Activated T-helper 9 cell treated with anti-CD3 and anti-CD28 coated beads, Interleukin-2, amount 50 U/mL, for 16 hours (primary cell): ENCODE measurements around the gene ALK.

Experiments
- DNase-seq: peaks from one replicate; pipeline ENCODE4 v3.0.0-alpha.2; 2020; ENCODE audit warnings: low read depth

Gene ALK

DNA sequence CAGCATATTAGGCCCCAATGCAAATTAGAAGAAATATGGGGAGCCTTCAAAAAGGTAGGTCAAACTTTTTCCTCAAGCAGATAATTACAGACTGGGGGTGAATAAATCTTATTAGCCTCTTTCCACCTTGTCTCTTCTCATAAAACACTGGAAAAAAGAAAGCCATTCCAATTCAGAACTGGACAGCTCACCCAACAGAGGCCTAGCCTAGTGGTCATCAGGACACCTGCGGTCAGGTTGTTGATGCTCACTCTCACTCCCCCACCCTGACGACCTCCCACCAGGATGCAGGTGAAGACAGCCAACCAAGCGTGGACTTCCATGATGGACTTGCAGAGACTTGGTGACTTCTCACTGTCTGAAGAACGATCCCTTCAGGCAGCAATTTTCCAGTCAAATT lies 207.1 kb downstream of the ALK start:
- DNase-seq, result no peak

DNA sequence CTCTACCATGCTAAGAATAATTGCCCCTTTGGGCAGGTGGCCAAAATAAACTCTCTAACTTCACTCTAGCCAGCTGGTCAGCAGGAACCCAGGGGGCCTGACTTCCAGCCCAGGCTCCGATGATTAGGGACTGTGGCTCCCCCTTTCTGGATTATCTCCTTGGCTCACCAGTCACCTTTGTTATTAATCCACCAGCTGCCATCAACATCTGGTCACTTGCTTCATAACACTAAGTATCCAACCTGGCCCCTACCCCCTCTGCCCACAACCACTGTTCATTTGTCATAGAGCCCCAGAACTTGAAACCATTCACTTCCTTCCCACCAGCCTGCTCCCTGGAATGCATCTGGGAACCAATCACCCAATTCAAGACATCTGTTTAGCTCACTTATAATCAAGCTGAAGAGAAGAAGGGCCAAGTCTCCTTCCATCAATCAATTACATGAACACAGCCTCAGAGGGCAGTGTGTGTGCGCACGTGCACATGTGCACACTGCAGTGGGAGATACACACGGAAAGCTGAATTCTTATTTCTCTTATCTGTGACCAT lies 215.1 kb downstream of the ALK start:
- no peak for DNase-seq

DNA sequence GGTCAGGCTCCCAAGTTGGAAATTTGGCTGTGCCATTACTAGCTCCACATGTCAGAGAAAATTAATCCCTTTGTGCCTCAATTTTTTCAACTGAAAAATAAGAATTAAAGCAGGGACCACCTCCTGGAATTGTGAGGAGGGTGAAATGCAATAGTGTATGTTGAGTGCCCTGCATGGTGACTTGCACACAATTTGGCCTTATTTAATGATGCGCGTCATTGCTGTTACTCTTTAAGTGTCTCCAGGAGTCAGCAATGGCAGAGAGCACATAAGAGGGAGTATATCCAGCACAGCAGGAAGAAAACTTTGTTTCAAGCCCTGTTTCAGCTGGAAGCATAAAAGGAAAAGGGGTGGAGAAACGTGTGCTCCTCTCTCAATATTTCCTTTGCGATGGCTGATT lies 215.8 kb downstream of the ALK start:
- DNase-seq, result no peak

DNA sequence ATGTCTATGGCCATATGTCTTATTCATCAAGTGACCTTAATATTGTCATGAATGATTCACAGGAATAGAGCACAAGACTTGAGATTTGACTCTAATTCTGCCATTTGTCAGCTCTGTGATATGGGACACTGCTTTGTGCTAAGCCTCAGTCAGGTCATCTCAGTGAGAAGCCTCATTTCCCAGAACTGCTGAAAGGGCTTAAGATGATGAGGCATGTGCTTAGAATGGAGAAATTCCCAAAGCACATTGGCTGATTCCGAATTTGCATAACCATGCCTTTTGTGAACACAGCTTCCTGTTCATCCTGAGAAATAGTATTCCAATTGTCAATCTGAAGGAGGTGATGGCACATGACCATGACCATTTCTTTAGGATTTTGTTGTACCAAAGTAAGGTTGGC lies 218.1 kb downstream of the ALK start:
- DNase-seq, result no peak

DNA sequence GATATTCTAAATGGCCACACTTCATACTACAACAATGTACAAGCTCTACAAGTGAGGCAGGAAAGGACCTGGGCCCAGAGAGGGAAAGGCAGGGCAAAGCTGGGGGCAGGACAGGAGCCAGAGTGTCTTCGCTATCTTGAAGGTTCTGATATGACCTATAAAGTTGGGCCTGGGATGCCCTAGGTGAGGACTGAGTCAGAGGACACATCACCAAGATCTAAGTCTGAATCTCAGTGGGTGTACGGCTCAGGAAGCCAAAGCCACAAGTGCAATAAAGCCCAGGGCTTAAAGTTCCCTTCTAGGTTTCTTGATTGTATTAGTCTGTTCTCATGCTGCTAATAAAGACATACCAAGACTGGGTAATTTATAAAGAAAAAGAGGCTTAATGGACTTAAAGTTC lies 219.1 kb downstream of the ALK start:
- DNase-seq, result no peak

DNA sequence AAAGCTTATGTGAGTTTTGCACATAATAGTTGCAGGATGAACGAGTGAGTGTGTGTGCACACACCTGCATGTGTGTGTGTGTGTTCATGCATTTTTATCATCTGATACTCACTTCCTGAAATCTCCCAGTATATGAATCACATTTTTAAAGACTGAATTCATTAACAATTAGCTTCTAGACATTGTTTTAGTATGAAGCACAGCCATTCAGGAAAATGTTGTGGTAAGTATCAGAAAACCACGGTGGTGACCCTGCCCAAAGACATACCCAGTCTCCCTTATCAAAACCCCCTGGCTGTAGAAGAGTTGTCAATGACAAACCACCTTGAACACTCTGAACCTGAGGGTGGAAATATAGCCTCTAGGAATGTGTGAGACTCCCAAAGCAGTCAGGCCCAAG lies 220.8 kb downstream of the ALK start:
- no peak for DNase-seq

DNA sequence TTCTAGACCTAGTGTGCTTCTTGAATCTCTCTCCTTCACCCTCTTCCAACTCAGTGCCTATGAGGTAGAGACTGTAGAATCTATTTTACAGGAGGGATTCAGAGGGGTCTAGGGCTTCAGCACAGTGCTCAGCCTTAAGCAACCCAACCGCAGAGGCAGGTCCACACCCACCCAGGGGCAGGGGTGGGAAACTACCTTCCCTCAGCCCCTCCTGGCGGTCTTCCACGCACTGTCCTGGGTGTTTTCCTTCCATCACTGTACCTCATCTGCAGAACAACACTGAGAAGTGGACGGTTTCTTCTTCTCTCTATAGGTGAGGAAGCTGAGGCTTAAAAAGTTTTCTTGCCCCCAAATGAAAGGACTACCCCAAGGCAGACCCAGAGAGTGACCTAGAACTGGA lies 222.3 kb downstream of the ALK start:
- no peak for DNase-seq

DNA sequence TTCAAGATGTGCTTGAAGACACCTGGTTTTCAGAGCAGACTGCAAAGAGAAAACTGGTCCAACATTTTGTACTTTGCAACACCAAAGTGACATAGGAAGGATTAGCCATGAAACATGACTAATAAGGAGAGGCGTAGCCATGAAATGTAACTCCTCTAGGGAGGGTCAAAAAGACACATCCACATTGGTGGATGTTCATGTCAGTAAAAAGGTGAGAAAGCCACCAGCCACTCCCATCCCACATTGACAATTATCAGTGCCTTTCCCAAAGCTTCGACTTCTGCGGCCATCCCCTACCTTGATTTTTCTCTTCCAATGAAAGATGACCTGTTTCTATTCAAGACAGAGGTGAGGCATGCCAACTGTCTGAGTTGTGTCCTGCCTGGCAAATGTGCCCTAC lies 223.2 kb downstream of the ALK start:
- DNase-seq, result no peak

DNA sequence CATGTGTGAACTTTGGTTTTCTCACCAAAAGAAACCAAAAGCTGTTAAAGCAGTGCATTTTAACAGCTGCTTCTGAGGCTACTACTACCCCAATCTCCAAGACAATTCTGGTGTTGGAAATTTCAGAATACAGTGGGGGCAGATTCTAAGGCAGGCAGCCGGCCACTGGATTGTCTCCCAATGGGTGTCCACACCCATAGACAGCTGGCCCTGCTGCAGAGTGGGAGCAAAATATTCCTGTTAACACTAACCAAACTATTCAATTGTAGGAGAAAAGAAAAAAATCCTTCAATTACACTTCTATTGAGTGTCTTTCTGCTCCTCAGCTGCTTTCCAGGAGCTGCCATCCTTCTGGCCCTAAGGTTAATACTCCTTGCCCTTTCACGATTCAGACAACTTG lies 223.7 kb downstream of the ALK start:
- no peak for DNase-seq

DNA sequence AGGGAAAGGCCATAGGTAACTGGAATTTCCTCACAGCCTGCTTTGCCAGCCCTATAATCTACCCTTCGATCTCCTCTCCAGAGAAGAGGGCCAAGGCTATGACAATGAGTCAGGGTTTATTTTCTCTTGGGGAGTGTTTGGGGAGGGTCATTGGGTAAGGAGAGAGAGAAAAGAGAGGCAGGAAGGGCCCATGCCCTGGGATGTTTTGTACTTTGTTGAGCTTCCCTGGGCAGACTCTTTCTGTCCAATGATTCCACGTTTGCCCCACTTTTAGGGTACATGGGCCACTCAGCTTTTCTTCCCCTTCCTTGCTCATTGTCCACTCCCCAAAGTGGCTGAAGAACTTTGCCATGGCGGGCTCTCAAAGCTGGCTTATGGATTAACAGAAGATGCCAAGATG lies 224.2 kb downstream of the ALK start:
- DNase-seq, result no peak

DNA sequence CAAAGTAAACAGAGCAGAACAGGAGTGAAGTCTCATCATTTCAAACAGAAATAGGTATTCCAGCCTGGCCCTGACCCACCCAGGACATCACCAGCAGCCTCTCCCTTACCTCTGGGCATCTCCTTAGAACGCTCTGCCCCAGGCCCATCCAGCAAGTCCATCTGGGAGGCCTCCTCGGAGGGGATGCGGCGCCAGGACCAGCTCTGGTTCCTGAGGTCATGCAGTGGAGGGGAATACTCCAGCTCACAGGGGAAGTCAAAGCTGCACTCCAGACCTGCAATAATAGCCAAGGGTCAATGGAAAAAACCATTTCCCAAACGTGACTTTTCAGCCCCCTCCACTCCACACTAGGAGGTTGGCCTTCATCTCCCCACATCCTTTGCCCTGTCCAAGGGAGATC lies 226.6 kb downstream of the ALK start:
- DNase-seq, result no peak

DNA sequence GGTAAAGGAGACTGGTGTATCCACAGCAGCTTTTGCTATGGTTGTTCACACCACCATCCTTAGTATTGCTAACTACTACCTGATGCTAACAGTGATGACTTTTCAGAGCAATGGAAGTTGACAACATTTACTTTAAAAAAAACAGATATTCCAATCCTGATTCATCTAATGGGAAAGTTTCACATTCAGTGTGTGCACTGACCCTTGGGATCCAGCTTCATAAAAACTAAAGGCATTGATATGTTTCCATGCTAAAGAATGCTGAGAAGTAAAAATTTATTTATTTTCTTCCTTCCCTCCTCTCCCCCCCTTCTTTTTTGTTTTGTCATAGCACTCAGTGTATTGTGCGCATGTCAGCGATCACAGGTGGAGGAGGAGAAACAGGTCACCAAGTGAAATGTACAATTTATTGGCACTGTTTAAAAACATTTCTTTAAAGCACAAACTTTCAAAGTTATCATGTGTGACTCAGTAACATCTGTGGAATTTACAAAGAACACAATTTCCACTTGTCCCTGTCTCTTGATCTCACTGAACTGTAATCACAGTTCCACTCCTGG lies 229.9 kb downstream of the ALK start:
- no peak for DNase-seq

DNA sequence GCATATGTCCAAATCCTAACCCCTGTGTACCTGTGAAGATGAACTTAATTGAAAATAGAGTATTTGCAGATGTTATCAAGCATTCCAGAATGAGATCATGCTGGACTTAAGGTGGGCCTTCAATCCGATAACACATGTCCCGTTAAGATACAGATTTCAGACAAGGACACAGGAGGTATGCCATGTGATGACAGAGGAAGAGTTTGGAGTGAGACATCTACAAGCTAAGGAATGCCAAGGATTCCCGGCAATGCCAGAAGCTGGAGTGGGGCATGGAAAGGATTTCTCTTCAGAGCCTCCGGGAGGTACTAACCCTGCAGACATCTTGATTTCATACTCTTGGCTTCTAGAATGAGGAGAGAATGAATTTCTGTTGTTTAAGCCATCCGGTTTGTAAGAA lies 231.7 kb downstream of the ALK start:
- DNase-seq, result no peak

DNA sequence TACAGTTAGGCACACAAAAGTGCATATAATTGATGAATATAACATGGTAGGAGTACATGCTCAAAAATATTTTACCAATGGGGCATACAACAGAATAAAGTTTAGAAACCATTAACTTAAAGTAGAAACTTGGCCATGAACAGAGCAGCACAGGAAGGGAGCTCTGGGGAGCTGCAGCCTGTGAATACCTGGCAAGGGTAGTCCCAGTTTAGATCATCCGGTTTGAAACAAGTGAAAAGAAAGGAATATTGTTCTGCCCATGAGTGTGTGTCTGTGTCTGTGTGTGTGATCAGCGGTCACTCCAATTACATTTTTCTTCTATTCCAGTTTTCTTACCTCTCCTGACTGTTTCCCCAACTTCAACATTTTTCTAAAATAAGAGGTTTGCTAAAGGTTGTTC lies 233.0 kb downstream of the ALK start:
- no peak for DNase-seq

DNA sequence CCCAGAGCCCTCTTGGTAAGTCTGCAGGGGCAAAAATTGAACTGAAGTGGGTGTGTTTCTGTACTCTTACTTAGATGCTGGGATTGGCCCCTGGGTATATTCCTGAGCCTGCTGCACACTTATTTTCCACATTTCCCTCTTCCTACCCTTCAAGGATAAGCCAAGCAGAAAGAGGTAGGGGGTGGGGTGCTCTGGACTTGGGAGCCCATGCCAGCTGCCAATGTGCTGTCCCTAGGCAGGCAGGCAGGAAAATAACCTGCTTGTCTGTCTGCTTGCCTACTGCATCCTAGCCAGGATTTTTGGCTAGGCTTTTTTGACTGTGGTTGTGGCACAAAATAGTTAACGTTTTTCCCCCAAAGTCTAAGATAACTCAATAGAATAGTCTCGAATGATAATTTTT lies 234.3 kb downstream of the ALK start:
- DNase-seq, result no peak

DNA sequence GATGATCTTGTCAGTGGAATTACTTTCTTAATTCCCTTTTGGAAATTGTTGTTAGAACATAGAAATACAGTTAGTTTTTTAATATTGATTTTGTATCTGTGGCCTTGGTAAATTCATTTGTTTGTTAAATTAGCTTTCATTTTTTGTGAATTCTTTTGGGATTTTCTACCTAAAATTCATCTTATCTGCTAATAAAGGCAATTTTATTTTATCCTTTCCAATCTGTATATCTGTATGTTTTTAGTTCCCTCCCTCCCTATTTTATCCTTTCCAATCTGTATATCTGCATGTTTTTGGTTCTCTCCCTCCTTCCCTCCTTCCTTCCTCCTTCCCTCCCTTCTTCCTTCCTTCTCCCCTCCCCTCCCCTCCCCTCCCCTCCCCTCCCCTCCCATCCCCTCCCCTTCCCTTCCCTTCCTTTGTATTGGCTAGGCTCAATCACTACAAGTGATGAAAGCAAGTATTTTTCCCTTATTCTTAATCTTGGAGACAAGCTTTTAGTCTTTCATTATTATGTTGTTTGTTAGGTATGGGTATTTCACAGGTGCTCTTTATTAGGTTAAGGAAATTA lies 244.4 kb downstream of the ALK start:
- DNase-seq, result no peak

DNA sequence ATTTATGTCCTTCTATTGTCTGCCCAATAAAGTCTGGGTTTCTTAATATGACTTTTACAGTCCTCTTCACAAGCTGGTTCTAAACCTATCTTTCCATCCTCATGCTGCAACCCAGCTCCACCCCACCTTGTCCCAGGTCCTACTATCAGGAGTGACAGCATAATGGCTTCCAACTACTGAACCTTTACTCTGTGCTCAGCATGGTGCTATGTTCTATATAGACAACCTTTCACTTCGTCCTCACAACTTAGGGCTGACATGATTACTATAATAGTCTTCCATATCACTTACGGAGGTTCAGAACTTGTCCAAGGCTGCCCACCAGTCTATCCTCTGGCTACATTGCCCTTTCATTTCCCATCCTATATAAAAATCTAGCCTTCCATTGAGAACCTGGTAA lies 256.8 kb downstream of the ALK start:
- no peak for DNase-seq

DNA sequence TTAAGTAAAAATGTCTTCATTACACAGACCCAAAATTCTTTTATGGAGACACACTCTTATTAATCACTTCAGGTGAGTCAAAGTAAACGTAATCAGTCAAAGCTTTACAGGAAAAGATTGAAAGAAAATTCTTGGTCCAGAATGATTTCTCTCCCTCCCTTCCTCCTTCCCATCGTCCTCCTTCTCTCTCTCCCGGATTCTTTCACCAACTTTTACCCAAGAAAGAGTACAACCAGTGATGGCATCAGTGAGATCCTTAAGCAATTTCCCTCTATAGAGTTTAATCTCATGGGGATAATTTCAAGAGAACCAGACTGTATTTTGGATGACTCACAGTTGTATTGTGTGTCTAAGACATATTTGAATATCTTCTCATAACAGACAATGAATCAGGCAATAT lies 258.1 kb downstream of the ALK start:
- no peak for DNase-seq

DNA sequence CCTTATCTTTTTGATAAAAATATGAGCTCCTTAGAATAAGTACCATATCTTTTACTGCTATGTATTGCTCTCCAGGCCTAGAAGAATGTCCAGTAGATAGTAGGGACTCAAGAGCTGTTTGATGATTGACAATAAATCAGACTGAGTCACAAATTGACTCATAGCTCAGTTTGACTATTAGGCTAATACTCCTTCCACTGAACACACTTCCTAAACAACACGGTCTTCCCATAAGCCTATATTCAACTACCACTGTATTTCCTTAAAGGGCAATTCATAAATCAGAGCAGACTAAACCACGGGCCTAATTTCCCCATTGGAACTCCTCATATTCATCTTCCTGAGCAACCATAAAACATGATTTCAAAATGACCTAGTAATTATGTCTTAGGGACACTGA lies 258.5 kb downstream of the ALK start:
- DNase-seq, result no peak

DNA sequence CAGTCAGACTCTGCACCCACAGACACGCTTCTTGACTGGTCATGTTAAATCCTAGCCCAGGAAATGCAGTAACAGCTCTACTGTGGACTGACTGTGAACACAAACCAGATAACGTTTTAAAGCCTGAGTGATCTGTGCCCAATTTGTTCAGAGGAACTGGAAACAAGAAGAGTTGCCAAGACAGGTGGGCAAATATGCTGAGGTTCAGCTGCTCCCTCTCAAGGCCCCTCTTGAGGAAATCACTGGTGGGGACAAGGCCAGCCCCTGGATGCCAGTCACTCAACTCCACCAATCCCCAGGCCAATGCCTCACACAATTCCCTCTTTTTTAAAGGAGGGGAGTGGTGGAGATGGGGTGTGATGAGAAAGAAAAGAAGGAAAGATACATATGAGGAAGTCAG lies 261.2 kb downstream of the ALK start:
- DNase-seq, result no peak

DNA sequence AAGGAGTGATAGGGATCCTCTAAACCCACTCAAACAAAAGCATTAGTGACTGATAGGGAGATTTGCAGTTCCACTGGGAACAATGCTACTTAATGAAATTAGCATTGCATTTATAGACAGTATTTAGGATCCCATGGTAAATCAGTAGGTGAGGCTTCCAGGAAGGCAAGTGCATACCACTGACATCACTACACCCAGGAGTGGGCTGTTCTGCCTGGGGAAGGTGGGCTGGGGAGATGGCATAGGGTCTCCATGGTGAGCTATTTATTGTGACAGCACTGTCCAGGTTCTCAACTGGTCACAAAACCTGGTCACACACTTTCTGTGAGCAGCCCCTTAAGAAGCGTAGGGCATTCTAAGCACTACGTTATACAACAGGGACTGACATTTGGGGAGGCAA lies 262.2 kb downstream of the ALK start:
- no peak for DNase-seq

DNA sequence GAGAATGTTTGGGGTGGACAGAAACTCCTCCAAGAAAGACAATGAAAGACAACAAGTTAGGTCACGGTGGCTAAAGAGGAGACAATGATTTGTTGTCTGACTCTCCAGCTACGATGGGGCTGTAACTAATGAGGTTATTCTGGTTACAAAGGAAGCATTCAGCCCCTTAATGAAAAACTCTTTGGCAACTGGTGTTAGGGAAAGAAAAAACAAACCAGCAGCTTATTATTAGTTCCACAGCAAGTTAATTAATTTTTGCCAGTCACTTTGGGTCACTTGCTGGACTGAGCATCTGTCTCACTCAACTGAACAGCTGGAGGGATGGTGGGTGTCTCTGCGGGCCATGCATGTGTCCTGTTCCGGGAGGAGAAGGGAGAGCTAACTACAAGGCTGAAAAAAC lies 263.7 kb downstream of the ALK start:
- no peak for DNase-seq

DNA sequence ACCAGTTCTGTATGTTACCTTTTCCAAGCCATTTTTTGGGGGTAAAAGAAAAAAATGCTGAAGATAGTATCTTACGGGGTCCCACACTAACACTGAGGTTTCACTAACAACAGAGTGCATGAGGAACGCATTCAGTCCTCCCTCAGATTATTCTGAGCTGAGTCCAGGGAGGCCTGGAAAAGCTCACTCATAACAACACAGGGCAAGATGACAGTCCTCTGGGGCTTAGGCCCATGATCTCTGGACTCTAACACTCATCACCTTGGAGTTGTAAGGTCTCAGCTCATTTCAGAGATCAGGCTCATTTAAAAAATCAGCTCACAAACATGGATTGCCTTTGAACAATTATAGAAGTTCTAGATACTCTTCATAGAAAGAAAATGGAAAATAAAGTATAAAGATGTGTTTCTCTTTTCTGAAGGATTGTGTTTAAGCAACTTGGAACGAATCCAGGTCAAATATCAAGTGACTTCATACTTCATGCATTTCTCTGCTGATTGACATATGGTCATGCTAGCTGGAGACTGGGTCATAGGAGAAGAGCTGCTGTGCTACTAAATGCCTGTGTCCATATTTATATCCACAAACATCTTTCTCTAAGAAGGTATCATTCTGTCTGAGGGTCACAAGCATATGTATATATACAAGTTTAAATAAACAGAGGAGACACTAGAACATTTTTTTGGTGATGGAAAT lies 265.8 kb downstream of the ALK start:
- no peak for DNase-seq

DNA sequence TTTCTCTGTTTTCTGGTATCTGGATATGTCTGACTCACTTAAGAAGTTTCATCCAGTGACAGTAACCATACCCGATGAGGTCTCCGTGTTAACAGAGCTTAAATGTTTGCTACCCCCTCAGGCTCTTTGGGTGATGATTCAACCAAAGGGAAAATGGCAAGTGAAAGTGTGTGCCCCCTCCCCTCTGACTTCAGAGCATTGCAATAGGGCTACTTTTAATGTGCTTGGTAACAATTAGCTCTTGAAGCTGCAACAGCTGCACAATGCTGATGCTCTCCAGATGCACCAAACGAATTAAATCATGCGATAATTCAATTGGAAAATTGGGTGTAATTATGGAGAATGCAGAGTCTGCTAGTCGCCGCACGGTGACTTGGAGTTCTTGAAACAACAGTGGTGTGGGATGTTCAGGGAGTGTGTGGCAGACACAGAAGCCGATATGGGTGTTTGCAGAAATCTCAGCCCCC lies 270.7 kb downstream of the ALK start:
- no peak for DNase-seq
